H1 (cell line): ENCODE data around the gene SGMS1. TPM values are rescaled to one million over a fixed set of nuclear protein-coding genes. Genes with fewer than 3 reads are reported as not detected.

Source experiments
- CTCF ChIA-PET: fragments of 300-600 bp; sonication (Branson Sonifier 250); formaldehyde crosslinking; loops from one replicate; lab custom pipeline; 2021; ENCODE audit not compliant: partially characterized antibody; lab: Charles Lee
- POLR2A ChIA-PET: fragments of 300-600 bp; sonication (Branson Sonifier 250); formaldehyde crosslinking; loops from one replicate; lab custom pipeline; 2021; ENCODE audit warnings: inconsistent platforms; ENCODE audit not compliant: partially characterized antibody; lab: Charles Lee
- DNase-seq, 2 experiments: peaks; one replicate each; pipeline versions ENCODE4 v3.0.0 to v3.0.0-alpha.2; 2010 to 2022; ENCODE audit warnings: low spot score in 2 of 2, low read depth in 1 of 2, mixed read lengths in 1 of 2
- FAIRE-seq: peaks from 2 replicates; lab custom pipeline; 2011; peaks lifted over from hg19 to GRCh38; lab: Jason Lieb, UNC
- H2AFZ ChIP-seq: 2 replicates; pipeline ENCODE4 v1.8.1; 2012; ENCODE audit warnings: low read length, inconsistent platforms
- H2AK5ac ChIP-seq: 2 replicates; pipeline ENCODE4 v1.6.1; 2013; ENCODE audit warnings: low read depth, low read length
- H2BK120ac ChIP-seq: replicated peaks from 2 replicates; pipeline ENCODE3; 2013; ENCODE audit warnings: low read depth, low read length, inconsistent platforms
- H2BK12ac ChIP-seq: 2 replicates; pipeline ENCODE4 v1.6.1; 2013; ENCODE audit warnings: low read depth, low read length
- H2BK15ac ChIP-seq: 2 replicates; pipeline ENCODE4 v1.6.1; 2013; ENCODE audit warnings: low read length
- H2BK20ac ChIP-seq: 2 replicates; pipeline ENCODE4 v1.6.1; 2013; ENCODE audit warnings: low read length
- H2BK5ac ChIP-seq: 2 replicates; pipeline ENCODE4 v1.6.1; 2013; ENCODE audit warnings: low read depth, low read length
- H3K14ac ChIP-seq: 2 replicates; pipeline ENCODE4 v1.6.1; 2013; ENCODE audit warnings: inconsistent platforms; ENCODE audit not compliant: insufficient read length
- H3K18ac ChIP-seq: 2 replicates; pipeline ENCODE4 v1.6.1; 2013; ENCODE audit warnings: low read length; ENCODE audit errors: extremely low read depth
- H3K23ac ChIP-seq: 2 replicates; pipeline ENCODE4 v1.6.1; 2013; ENCODE audit warnings: inconsistent platforms; ENCODE audit not compliant: insufficient read length
- H3K23me2 ChIP-seq: 2 replicates; pipeline ENCODE4 v1.6.1; 2013; ENCODE audit warnings: low read depth, low read length
- H3K27ac ChIP-seq: 2 replicates; pipeline ENCODE4 v1.6.1; 2011; ENCODE audit warnings: low read depth, low read length, inconsistent platforms
- H3K27me3 ChIP-seq, 4 experiments: replicated peaks in 1 of 4; 1 replicate in 1 of 4; 2 replicates in 3 of 4; pipeline versions ENCODE4 v1.6.1 to v1.8.1; 2011 to 2013; ENCODE audit warnings: low read length in 3 of 4, mild to moderate bottlenecking in 3 of 4, inconsistent platforms in 2 of 4, mixed read lengths in 2 of 4, moderate library complexity in 1 of 4; ENCODE audit not compliant: control insufficient read depth in 3 of 4, insufficient read depth in 3 of 4; ENCODE audit errors: extremely low read depth in 1 of 4
- H3K36me3 ChIP-seq, 4 experiments: 2 replicates each; pipeline versions ENCODE4 v1.6.1 to v1.8.1; 2011 to 2013; ENCODE audit warnings: mild to moderate bottlenecking in 4 of 4, low read length in 3 of 4, moderate library complexity in 2 of 4, control low read depth in 1 of 4, inconsistent platforms in 1 of 4; ENCODE audit not compliant: insufficient read depth in 4 of 4, control insufficient read depth in 2 of 4
- H3K4ac ChIP-seq: replicated peaks from 2 replicates; pipeline ENCODE3; 2013; ENCODE audit warnings: low read length, low read depth, mixed read lengths, inconsistent platforms; ENCODE audit not compliant: insufficient read length
- H3K4me1 ChIP-seq, 4 experiments: replicated peaks in 1 of 4; 1 replicate in 1 of 4; 2 replicates in 3 of 4; pipeline versions ENCODE4 v1.6.1 to v1.8.1; 2011 to 2013; ENCODE audit warnings: low read length in 3 of 4, inconsistent platforms in 2 of 4, mixed read lengths in 1 of 4; ENCODE audit not compliant: insufficient read depth in 4 of 4, control insufficient read depth in 3 of 4
- H3K4me2 ChIP-seq, 2 experiments: 2 replicates each; pipeline versions ENCODE4 v1.6.1 to v1.8.1; 2011 to 2013; ENCODE audit warnings: low read depth in 2 of 2, low read length in 2 of 2, control low read depth in 1 of 2, inconsistent platforms in 1 of 2, mild to moderate bottlenecking in 1 of 2; ENCODE audit not compliant: insufficient read depth in 1 of 2
- H3K4me3 ChIP-seq, 4 experiments: fragments of 200-600, 300-600 bp in 1 of 4; sonication (generic), shearing (Covaris generic), sonication (Bioruptor Twin) in 1 of 4; 2 replicates each; pipeline versions ENCODE4 v1.5.1 to v1.8.1; 2011 to 2016; ENCODE audit warnings: low read length in 4 of 4, low read depth in 3 of 4, control low read depth in 2 of 4, inconsistent platforms in 2 of 4, mild to moderate bottlenecking in 2 of 4, mixed read lengths in 1 of 4, moderate library complexity in 1 of 4; ENCODE audit not compliant: insufficient read depth in 2 of 4; ENCODE audit errors: extremely low read depth in 1 of 4
- H3K56ac ChIP-seq: replicated peaks from 2 replicates; pipeline ENCODE3; 2013; ENCODE audit warnings: low read depth, mild to moderate bottlenecking, mixed read lengths, low read length, inconsistent platforms; ENCODE audit not compliant: insufficient read length
- H3K79me1 ChIP-seq: 2 replicates; pipeline ENCODE4 v1.6.1; 2013; ENCODE audit warnings: low read depth, low read length, control low read depth
- H3K79me2 ChIP-seq, 2 experiments: 2 replicates each; pipeline versions ENCODE4 v1.6.1 to v1.8.1; 2012 to 2013; ENCODE audit warnings: low read length in 2 of 2, mild to moderate bottlenecking in 2 of 2, inconsistent platforms in 1 of 2; ENCODE audit not compliant: insufficient read depth in 2 of 2, control insufficient read depth in 1 of 2
- H3K9ac ChIP-seq, 4 experiments: replicated peaks in 1 of 4; 1 replicate in 1 of 4; 2 replicates in 3 of 4; pipeline versions ENCODE4 v1.6.1 to v1.8.1; 2011 to 2013; ENCODE audit warnings: low read depth in 3 of 4, low read length in 3 of 4, control low read depth in 2 of 4, mild to moderate bottlenecking in 2 of 4, moderate library complexity in 2 of 4, inconsistent platforms in 1 of 4; ENCODE audit errors: extremely low read depth in 1 of 4
- H3K9me3 ChIP-seq, 2 experiments: 2 replicates each; pipeline versions ENCODE4 v1.6.1 to v1.8.1; 2012 to 2013; ENCODE audit warnings: mild to moderate bottlenecking in 2 of 2, moderate library complexity in 2 of 2, control low read depth in 1 of 2, inconsistent platforms in 1 of 2, low read depth in 1 of 2, low read length in 1 of 2, mixed read lengths in 1 of 2; ENCODE audit not compliant: insufficient read depth in 2 of 2
- H4K20me1 ChIP-seq, 2 experiments: replicated peaks in 1 of 2; 2 replicates each; pipeline versions ENCODE3 to v1.8.1; 2011 to 2013; ENCODE audit warnings: inconsistent platforms in 2 of 2, low read length in 2 of 2, mild to moderate bottlenecking in 1 of 2; ENCODE audit not compliant: insufficient read depth in 2 of 2, control insufficient read depth in 1 of 2
- H4K5ac ChIP-seq: 2 replicates; pipeline ENCODE4 v1.6.1; 2013; ENCODE audit warnings: low read length, low read depth, mixed read lengths, inconsistent platforms; ENCODE audit not compliant: insufficient read length
- H4K8ac ChIP-seq: 2 replicates; pipeline ENCODE4 v1.8.0; 2013; ENCODE audit warnings: mild to moderate bottlenecking, moderate library complexity, low read length, inconsistent platforms; ENCODE audit not compliant: insufficient read depth; ENCODE audit errors: extremely low read depth
- H4K91ac ChIP-seq: replicated peaks from 2 replicates; pipeline ENCODE3; 2013; ENCODE audit warnings: low read length, mixed read lengths, inconsistent platforms; ENCODE audit not compliant: insufficient read length
- CBX8 ChIP-seq: fragments of 300-800, 300-1000 bp; sonication (generic); IDR thresholded peaks from 2 replicates; pipeline ENCODE4 v1.7.1; 2016; ENCODE audit warnings: low read depth, low read length, borderline replicate concordance
- CEBPB ChIP-seq: IDR thresholded peaks from 2 replicates; pipeline ENCODE4 v1.6.1; 2012; ENCODE audit warnings: low read depth, low read length
- CTBP2 ChIP-seq: IDR thresholded peaks from 2 replicates; pipeline ENCODE4 v1.7.0; 2011; ENCODE audit warnings: borderline replicate concordance, mild to moderate bottlenecking, moderate library complexity, mixed read lengths, low read length; ENCODE audit not compliant: insufficient read depth, insufficient read length
- FOSL1 ChIP-seq: IDR thresholded peaks from 2 replicates; pipeline ENCODE4 v1.6.1; 2011; ENCODE audit warnings: mild to moderate bottlenecking, low read depth, low read length, moderate library complexity; ENCODE audit not compliant: insufficient read depth
- JUN ChIP-seq: IDR thresholded peaks from 2 replicates; pipeline ENCODE4 v1.6.1; 2011; ENCODE audit warnings: low read depth, mild to moderate bottlenecking, improper control_type of control experiment, low read length
- JUND ChIP-seq: IDR thresholded peaks from 2 replicates; pipeline ENCODE4 v1.6.1; 2011; ENCODE audit warnings: mild to moderate bottlenecking, improper control_type of control experiment, low read length
- KDM4A ChIP-seq: IDR thresholded peaks from one replicate; pipeline ENCODE4 v1.7.1; 2012; ENCODE audit warnings: low read depth, mild to moderate bottlenecking, moderate library complexity, low read length, inconsistent platforms; ENCODE audit not compliant: severe bottlenecking
- RAD21 ChIP-seq, 2 experiments: IDR thresholded peaks in 1 of 2; conservative IDR thresholded peaks in 1 of 2; 2 replicates each; pipeline ENCODE4 v1.6.1; 2011; ENCODE audit warnings: low read depth in 2 of 2, low read length in 2 of 2, improper control_type of control experiment in 1 of 2, inconsistent platforms in 1 of 2, mild to moderate bottlenecking in 1 of 2, moderate library complexity in 1 of 2
- RFX5 ChIP-seq: IDR thresholded peaks from 2 replicates; pipeline ENCODE4 v1.6.1; 2011; ENCODE audit warnings: low read depth, low read length, improper control_type of control experiment, borderline replicate concordance
- RNF2 ChIP-seq: fragments of 200-900, 300-1000 bp; sonication (generic); IDR thresholded peaks from 2 replicates; pipeline ENCODE4 v1.7.1; 2016; ENCODE audit warnings: borderline replicate concordance, low read depth, mild to moderate bottlenecking, antibody characterized with exemption, low read length; ENCODE audit not compliant: poor library complexity, severe bottlenecking; ENCODE audit errors: missing control alignments
- SP2 ChIP-seq: IDR thresholded peaks from 2 replicates; pipeline ENCODE4 v1.6.1; 2012; ENCODE audit warnings: mild to moderate bottlenecking, low read length, inconsistent platforms
- TAF7 ChIP-seq: optimal IDR thresholded peaks from 2 replicates; pipeline ENCODE3; 2011; ENCODE audit warnings: low read depth, mild to moderate bottlenecking, inconsistent platforms, low read length, moderate library complexity, borderline replicate concordance
- WGBS, 2 experiments: shearing (Covaris generic) in 1 of 2; methylation state at CpG; one replicate each; pipeline versions ENCODE4 v1.1.6 to v1.1.7; 2013 to 2015; ENCODE audit warnings: low lambda C conversion rate in 2 of 2, mixed read lengths in 2 of 2, inconsistent platforms in 1 of 2, low coverage in 1 of 2, missing lambda C conversion rate in 1 of 2; ENCODE audit not compliant: insufficient replicate concordance in 2 of 2, insufficient coverage in 1 of 2, insufficient read length in 1 of 2; ENCODE audit errors: extremely low coverage in 1 of 2, missing lambda C conversion rate in 1 of 2; 5-methylcytosine and 5-hydroxymethylcytosine counted together
- polyA plus RNA-seq, 7 experiments: library from polyadenylated mRNA; depleted of rRNA in 3 of 7; stranded (reverse) in 5 of 7; unstranded in 2 of 7; fragments of >200 nt in 5 of 7; fragments of 200-250 nt in 2 of 7; gene quantifications; 1 replicate in 5 of 7; 2 replicates in 1 of 7; 4 replicates in 1 of 7; pipeline versions ENCODE4 v1.2.1 to v1.2.3, GENCODE V29; 2011 to 2013; ENCODE audit warnings: missing spikeins in 2 of 7, mixed read lengths in 2 of 7
- total RNA-seq: library from RNA; stranded (reverse); fragmentation: NEBNext Ultra II Directional; extraction: Animal tissue kit (Norgen Biotek cat#: 25700); gene quantifications from 2 replicates; pipeline ENCODE4 v1.2.1, GENCODE V29; 2021

The SGMS1 gene
- total and polyA plus RNA-seq, 2 of the 8 experiments (the other 6 are each of a cell fraction or from before 2014, with no cell fraction given) = 6.0 to 15.6 TPM

DNA sequence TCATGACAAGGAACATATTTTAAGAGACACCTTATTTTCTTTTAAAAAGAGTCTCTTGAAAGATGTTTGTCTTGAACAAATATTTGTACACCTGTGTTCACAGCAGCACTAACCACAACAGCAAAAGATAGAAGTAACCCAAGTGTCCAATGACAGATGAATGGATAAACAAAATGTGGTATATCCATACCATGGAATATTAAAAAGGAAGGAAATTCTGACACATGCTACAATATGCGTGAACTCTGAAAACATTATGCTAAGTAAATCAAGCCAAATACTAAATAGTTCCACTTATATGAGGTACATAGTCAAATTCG lies 17.8 kb downstream of the SGMS1 start:
- Histone ChIP-seq H3K23ac (no peak overlapping the region), H3K79me2 (peaks cover 7 to 95% of the 10 kb centered on the region in 2 experiments), H3K18ac (no peak overlapping the region), H2AK5ac (no peak overlapping the region), H3K4ac (no peak overlapping the region), H2BK5ac (no peak overlapping the region), H2BK120ac (no peak overlapping the region), H2BK15ac (no peak overlapping the region), H3K4me2 (no peak overlapping the region), H2BK20ac (no peak overlapping the region), H2BK12ac (no peak overlapping the region), H3K27me3 (no peaks in the 10 kb centered on the region), H3K79me1 (peaks cover 2% of the 10 kb centered on the region; the same call in 1 of the 2 replicates), H3K23me2 (no peaks in the 10 kb centered on the region; the same call in 1 of the 2 replicates), H4K5ac (no peak overlapping the region), H3K9me3 (no peaks in the 10 kb centered on the region), H3K9ac (no peak overlapping the region), H4K91ac (no peak overlapping the region), H2AFZ (no peak overlapping the region), H4K20me1 (peaks cover 2 to 7% of the 10 kb centered on the region in 2 experiments), H3K27ac (no peak overlapping the region), H3K4me3 (no peak overlapping the region), H3K36me3 (no peaks in the 10 kb centered on the region; a peak in 1 of 8 replicates), H3K14ac (no peak overlapping the region), H3K4me1 (peaks cover 0 to 5% (median 0%) of the 10 kb centered on the region in 4 experiments; a peak in 4 of 7 replicates), H4K8ac (no peak overlapping the region), H3K56ac (no peak overlapping the region)
- no peak for FAIRE-seq
- no peak for DNase-seq
- CTCF ChIA-PET = interaction anchor here (1.0 kb wide), 2 partner anchors 8 to 23 kb away, joined by 3 to 6 read pairs; no protein-coding TSS in a partner anchor
- WGBS, 2 experiments = 91% methylated on average over 2 of the region's 2 CpGs; no CpG with 5 or more reads in 1 of the 2 experiments
- POLR2A ChIA-PET = interaction anchor here (1.0 to 1.1 kb wide), 2 partner anchors 18 to 20 kb away, joined by 3 to 5 read pairs; partner anchors contain the start of gene SGMS1
- TF ChIP-seq KDM4A (no peak), CTBP2 (no peak), JUN (no peak), CBX8 (no peak), FOSL1 (no peak), RFX5 (no peak), CEBPB (no peak), RNF2 (no peak), TAF7 (no peak), RAD21 (IDR thresholded peaks at IDR 0.05 in 1 of 2, conservative IDR thresholded peaks at IDR 0.05 in 1 of 2; ENCODE audit: low read depth in 2 of 2, low read length in 2 of 2) (no peak), JUND (no peak), SP2 (no peak)
